ENCODE results near the gene NINJ1.

Gene NINJ1

DNA sequence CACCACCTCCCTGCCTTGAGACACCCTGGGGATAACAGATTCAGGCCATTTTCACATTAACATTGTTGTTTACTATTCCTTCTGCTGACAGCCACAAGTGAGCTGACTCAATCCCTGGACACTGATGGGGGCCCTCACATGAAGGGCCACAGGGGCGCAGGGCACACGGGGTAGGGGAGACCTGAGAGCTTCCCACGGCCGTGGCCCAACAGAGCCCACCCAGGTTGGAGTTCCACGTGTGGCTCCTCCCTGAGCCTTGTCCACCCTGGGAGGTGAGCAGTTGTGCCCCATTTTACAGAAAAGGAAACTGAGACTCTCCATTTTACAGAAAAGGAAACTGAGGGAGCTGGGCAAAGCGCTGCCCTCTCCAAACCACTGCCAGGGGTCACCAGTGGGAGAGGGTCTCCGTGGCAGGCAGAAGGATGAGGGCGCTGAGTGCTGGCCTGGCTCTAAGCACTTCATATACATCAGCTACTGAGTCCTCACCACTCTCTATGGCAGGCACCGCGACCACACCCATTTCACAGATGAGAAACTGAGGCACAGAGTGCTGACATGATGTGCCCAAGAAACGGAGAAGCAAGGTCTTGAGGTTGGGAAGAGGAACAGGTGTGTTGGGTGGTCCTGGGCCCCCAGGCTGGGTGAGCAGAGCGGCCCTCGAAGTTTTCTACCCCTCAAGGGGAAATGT, 2.3 kb downstream of the NINJ1 start:
- TF ChIP-seq, protein P1, sequence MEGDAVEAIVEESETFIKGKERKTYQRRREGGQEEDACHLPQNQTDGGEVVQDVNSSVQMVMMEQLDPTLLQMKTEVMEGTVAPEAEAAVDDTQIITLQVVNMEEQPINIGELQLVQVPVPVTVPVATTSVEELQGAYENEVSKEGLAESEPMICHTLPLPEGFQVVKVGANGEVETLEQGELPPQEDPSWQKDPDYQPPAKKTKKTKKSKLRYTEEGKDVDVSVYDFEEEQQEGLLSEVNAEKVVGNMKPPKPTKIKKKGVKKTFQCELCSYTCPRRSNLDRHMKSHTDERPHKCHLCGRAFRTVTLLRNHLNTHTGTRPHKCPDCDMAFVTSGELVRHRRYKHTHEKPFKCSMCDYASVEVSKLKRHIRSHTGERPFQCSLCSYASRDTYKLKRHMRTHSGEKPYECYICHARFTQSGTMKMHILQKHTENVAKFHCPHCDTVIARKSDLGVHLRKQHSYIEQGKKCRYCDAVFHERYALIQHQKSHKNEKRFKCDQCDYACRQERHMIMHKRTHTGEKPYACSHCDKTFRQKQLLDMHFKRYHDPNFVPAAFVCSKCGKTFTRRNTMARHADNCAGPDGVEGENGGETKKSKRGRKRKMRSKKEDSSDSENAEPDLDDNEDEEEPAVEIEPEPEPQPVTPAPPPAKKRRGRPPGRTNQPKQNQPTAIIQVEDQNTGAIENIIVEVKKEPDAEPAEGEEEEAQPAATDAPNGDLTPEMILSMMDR (IDR thresholded peaks at IDR 0.05; ENCODE audit: low read depth, low read length): no peak
- DNase-seq (ENCODE audit: extremely low read depth, low read depth): no peak

DNA sequence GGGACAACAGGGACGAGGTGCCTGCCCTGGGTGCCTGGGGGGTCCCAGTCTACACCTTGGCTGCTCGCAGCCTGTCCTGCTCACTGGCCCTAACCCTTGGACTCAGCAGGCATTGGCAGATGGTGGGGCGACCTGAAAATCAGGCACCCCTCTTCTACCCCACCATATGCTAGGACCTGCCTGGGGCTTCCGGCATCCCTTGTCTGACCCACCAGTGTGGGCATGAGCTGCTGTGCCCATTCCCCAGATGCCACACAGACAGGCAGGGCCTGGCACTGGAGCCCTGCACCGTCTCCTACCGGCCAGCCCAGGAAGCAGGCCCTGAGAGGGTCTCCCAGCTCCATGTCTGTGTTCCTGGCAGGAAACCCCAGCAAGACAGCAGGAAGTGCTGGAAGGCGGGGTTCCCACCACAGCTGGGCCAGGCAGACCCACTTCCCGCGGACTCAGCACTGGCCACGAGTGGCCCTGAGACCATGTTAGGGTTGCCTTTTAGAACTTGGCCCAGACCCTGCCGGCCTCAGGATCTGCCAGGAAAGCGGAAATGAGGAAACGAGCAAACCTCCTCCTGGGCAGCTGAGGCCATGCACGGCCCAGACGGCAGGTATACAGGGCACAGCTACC, 3.1 kb downstream of the NINJ1 start:
- no peak for DNase-seq (ENCODE audit: extremely low read depth, low read depth)
- TF ChIP-seq, protein P1 (IDR thresholded peaks at IDR 0.05; ENCODE audit: low read depth, low read length): no peak

DNA sequence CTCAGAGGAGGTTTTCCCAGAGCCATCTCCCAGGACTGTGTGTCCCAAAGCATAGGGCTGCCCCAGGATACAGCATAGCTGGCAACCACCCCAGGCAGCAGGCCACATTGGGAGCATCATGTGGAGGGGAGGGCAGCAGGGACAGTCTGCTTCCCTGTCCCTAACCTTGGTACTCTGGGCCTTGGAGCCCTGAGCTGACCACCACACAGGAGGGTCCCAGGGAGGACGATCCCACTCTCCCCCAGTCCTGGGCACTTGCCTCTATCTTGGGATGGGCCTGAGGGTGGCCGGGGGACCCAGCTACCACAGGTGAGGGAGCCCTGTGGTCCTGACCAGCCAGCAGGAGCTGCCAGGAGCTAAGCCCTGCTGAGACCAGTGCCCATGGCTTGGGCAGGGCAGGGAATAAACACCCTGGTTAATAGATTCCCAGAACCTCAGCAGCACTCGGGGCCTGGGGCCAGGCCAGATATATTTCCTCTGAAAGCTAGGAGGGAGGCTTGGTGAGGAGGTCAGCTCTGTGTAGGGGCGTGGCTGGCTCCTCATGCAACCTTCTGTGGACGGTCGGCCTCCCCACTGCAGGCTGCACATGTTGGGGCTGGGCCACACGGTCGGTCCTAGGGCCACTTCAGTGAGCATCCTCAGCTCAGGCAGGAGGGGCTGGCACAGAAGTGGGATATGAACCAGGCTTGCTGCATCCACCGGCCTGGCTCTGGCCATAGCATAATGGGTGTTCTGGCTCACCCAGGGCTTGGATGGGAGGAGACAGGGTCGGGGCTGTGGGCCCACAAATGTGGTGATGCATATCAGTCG, 4.2 kb downstream of the NINJ1 start:
- TF ChIP-seq, protein P1 (IDR thresholded peaks at IDR 0.05; ENCODE audit: low read depth, low read length): no peak
- DNase-seq (ENCODE audit: extremely low read depth, low read depth): no peak

DNA sequence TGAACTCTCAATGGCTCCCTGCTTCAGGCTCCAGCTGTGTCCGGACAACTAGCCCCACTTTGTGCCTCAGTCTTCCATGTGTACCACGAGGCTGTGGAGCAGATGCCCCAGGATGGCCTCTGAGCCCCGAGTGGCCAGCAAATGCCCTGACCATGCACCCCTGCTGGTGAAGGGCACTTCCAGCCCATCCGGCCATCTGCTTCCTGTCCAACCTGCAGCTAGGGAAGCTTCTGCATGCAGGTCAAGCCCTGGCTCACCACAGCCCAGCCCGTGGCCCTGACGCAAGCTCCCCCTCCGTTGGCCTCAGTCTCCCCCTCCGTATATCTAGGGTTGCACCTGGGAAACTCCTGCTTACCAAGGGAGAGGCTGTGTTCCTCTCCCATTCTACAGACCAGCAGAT, 4.8 kb downstream of the NINJ1 start:
- TF ChIP-seq, protein P1 (IDR thresholded peaks at IDR 0.05; ENCODE audit: low read depth, low read length): no peak
- no peak for DNase-seq (ENCODE audit: extremely low read depth, low read depth)

GRCh38 chr9:93128715-93129224, 5.3 kb downstream of the NINJ1 start:
- DNase-seq (ENCODE audit: extremely low read depth, low read depth): no peak
- TF ChIP-seq, protein P1 (IDR thresholded peaks at IDR 0.05; ENCODE audit: low read depth, low read length): no peak

DNA sequence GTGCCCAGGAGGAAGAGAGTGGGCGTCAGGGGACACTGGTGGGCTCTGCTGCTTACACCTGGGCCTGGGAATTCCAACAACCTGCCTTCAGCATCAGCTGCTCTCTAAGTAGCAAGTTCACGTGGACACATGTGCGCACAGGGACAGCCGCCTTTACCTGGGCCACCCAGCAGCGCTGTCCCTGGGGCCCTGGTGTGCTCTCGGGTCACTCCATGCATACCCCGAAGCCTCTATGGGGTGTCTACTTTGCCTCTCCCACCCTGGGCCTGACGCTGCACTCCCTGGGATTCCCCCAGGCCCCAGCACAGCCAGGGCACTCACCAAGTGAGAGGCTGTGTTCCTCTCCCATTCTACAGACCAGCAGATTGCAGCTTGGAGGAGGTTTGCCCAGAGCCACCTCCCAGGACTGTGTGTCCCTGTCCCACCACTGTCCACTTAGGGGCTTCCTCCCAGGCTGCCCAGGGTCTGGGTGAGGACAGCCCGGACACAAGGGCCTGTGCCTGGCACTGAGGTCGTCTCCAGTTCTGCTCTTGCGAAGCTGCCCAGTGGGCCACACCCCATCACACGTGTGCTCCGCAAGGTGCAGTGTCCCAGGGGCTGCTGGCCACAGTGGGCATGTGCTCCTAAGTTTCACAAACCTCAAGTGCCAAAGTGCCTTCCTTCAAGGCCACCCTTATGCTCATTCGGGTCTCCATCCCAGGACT, 5.9 kb downstream of the NINJ1 start:
- TF ChIP-seq, protein P1 (IDR thresholded peaks at IDR 0.05; ENCODE audit: low read depth, low read length): no peak
- DNase-seq (ENCODE audit: extremely low read depth, low read depth): no peak
